Caco-2 (cell line): ENCODE results near the gene DRGX. TPM values are rescaled to one million over a fixed set of nuclear protein-coding genes. Genes with fewer than 3 reads are reported as not detected.

ENCODE experiments used
- BruUV-seq: library from RNA; stranded (reverse); fragments of 400-500 nt; replicated peaks from 2 replicates; lab custom pipeline; 2021; lab: Mats Ljungman, UMichigan
- CTCF ChIA-PET: fragments of 300-600 bp; sonication (Branson Sonifier 250); formaldehyde crosslinking; loops from one replicate; lab custom pipeline; 2022; ENCODE audit warnings: antibody characterized with exemption; lab: Charles Lee
- POLR2A ChIA-PET: fragments of 300-600 bp; sonication (Branson Sonifier 250); formaldehyde crosslinking; loops from one replicate; lab custom pipeline; 2022; ENCODE audit warnings: antibody characterized with exemption; lab: Charles Lee
- DNase-seq, 2 experiments: peaks; one replicate each; pipeline versions ENCODE4 v3.0.0 to v3.0.0-alpha.2; 2020 to 2022
- H3K27me3 ChIP-seq: replicated peaks from 2 replicates; pipeline ENCODE4 v1.6.0; 2011; ENCODE audit warnings: low read length; ENCODE audit not compliant: control insufficient read depth, insufficient read depth
- H3K36me3 ChIP-seq: 2 replicates; pipeline ENCODE4 v1.5.1; 2011; ENCODE audit warnings: low read length; ENCODE audit not compliant: control insufficient read depth, insufficient read depth
- H3K4me1 ChIP-seq: fragments of 250-450 bp; sonication (Bioruptor Pico); 2 replicates; pipeline ENCODE4 v1.5.1; 2020; ENCODE audit warnings: mild to moderate bottlenecking
- H3K4me3 ChIP-seq: 2 replicates; pipeline ENCODE4 v1.5.1; 2011; ENCODE audit warnings: low read depth, mild to moderate bottlenecking, control low read depth, low read length
- H3K9me3 ChIP-seq: fragments of 250-450 bp; sonication (Bioruptor Pico); 2 replicates; pipeline ENCODE4 v1.5.1; 2020; ENCODE audit warnings: mild to moderate bottlenecking, moderate library complexity
- H3K27ac Mint-ChIP-seq: one replicate; pipeline ENCODE4 v1.8.0; 2022; ENCODE audit warnings: mixed read lengths; ENCODE audit not compliant: unreplicated experiment
- H3K27me3 Mint-ChIP-seq: one replicate; pipeline ENCODE4 v1.8.0; 2022; ENCODE audit warnings: mixed read lengths; ENCODE audit not compliant: insufficient read depth, unreplicated experiment
- H3K36me3 Mint-ChIP-seq: one replicate; pipeline ENCODE4 v1.8.0; 2022; ENCODE audit warnings: mild to moderate bottlenecking, mixed read lengths; ENCODE audit not compliant: insufficient read depth, unreplicated experiment
- H3K4me1 Mint-ChIP-seq: one replicate; pipeline ENCODE4 v1.8.0; 2022; ENCODE audit warnings: low read depth, mixed read lengths; ENCODE audit not compliant: unreplicated experiment
- H3K4me3 Mint-ChIP-seq: one replicate; pipeline ENCODE4 v1.8.0; 2022; ENCODE audit warnings: mild to moderate bottlenecking, moderate library complexity, mixed read lengths; ENCODE audit not compliant: unreplicated experiment
- H3K9me3 Mint-ChIP-seq: one replicate; pipeline ENCODE4 v1.8.0; 2022; ENCODE audit warnings: mixed read lengths; ENCODE audit not compliant: unreplicated experiment
- CTCF ChIP-seq, 2 experiments: fragments of 200-600 bp in 1 of 2; IDR thresholded peaks; 1 replicate in 1 of 2; 2 replicates in 1 of 2; pipeline versions ENCODE4 v1.5.1 to v1.8.0; 2011 to 2022; ENCODE audit warnings: antibody characterized with exemption in 1 of 2, control low read depth in 1 of 2, inconsistent platforms in 1 of 2, low read depth in 1 of 2, low read length in 1 of 2, mild to moderate bottlenecking in 1 of 2, moderate library complexity in 1 of 2; ENCODE audit not compliant: insufficient read depth in 1 of 2, severe bottlenecking in 1 of 2, unreplicated experiment in 1 of 2
- intact Hi-C: fragments of 100-400 bp; cut with micrococcal nuclease; formaldehyde crosslinking; loops from one replicate; pipeline ENCODE4 v1.10.0; 2022; ENCODE audit not compliant: unreplicated experiment
- total RNA-seq: library from RNA; stranded (reverse); gene quantifications from 2 replicates; pipeline ENCODE4 v1.2.3, GENCODE V29; 2022

Gene DRGX
- total RNA-seq, 1 experiment from 2014 or later, result not detected

DNA sequence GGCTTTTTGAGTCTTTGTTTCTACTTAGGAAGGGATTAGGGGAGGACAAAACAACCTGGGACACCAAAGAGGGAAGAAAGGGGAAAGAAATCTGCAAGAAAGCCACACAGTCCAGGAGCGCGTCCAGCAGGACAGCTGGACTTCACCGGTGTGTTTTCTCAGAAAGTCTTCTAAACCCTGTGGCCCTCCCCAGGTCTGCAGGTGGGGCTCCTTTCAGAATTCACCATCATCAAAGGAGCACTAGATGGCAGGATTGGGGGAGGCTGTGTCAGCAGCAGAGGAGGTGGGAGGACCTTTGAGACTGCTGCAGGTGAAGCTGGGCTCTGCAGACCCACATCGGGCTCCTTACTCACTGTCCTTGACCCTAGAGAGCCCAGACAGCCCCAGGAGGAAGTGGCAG is 13.9 kb upstream of the DRGX start:
- no TSS peak for BruUV-seq
- Histone ChIP-seq H3K4me1 (peaks cover 3% of the 10 kb centered on the region; the same call in 1 of the 2 replicates), H3K9me3 (no peaks in the 10 kb centered on the region), H3K4me3 (no peak overlapping the region), H3K36me3 (no peaks in the 10 kb centered on the region), H3K27me3 (no peaks in the 10 kb centered on the region)
- ChIA-PET POLR2A (no interaction called here), CTCF (interaction anchor here (0.6 to 4.9 kb wide), 7 partner anchors 9 to 753 kb away, joined by 3 to 133 read pairs (median 3); partner anchors contain the start of gene ERCC6)
- Mint-ChIP-seq H3K36me3 (no peaks in the 10 kb centered on the region), H3K27me3 (peaks cover 5% of the 10 kb centered on the region), H3K4me3 (no peak overlapping the region), H3K4me1 (peaks cover 6% of the 10 kb centered on the region), H3K9me3 (no peaks in the 10 kb centered on the region), H3K27ac (no peak overlapping the region)
- intact Hi-C loops, result no loop called here
- DNase-seq, result peak in 1 of 2 experiments; percentile 49
- peak; percentile 23 to 42 for TF ChIP-seq CTCF (IDR thresholded peaks at IDR 0.05; ENCODE audit: insufficient read depth in 1 of 2, low read depth in 1 of 2, low read length in 1 of 2, severe bottlenecking in 1 of 2, unreplicated experiment in 1 of 2)

- H3K36me3 ChIP-seq, result no peaks in the 10 kb centered on the region
- H3K9me3 ChIP-seq, result no peaks in the 10 kb centered on the region
- H3K4me1 Mint-ChIP-seq, result peaks cover 6% of the 10 kb centered on the region
- H3K36me3 Mint-ChIP-seq, result no peaks in the 10 kb centered on the region
- BruUV-seq, result no TSS peak
- peaks cover 8% of the 10 kb centered on the region for H3K27me3 Mint-ChIP-seq
- intact Hi-C loops, result no loop called here
- ChIA-PET POLR2A (interaction anchor here (0.9 kb wide), 1 partner anchor 10 kb away, joined by 3 read pairs; no protein-coding TSS in a partner anchor), CTCF (interaction anchor here (1.0 to 4.9 kb wide), 11 partner anchors 10 to 752 kb away, joined by 3 to 133 read pairs (median 12); partner anchors contain the start of gene ERCC6)
- H3K4me1 ChIP-seq, result peaks cover 3% of the 10 kb centered on the region; the same call in 1 of the 2 replicates
- H3K27me3 ChIP-seq, result no peaks in the 10 kb centered on the region; the same call in 1 of the 2 replicates
- DNase-seq, result peak in 1 of 2 experiments; percentile 42
- no peaks in the 10 kb centered on the region for H3K9me3 Mint-ChIP-seq
- H3K4me3 Mint-ChIP-seq, result no peak overlapping the region
- H3K27ac Mint-ChIP-seq, result no peak overlapping the region
- TF ChIP-seq CTCF (IDR thresholded peaks at IDR 0.05; ENCODE audit: insufficient read depth in 1 of 2, low read depth in 1 of 2, low read length in 1 of 2, severe bottlenecking in 1 of 2, unreplicated experiment in 1 of 2), result peak; percentile 44 to 47
- H3K4me3 ChIP-seq, result no peak overlapping the region
These were observed 12.8 kb upstream of the DRGX start for GRCh38 chr10:49408519-49409306.

DNA sequence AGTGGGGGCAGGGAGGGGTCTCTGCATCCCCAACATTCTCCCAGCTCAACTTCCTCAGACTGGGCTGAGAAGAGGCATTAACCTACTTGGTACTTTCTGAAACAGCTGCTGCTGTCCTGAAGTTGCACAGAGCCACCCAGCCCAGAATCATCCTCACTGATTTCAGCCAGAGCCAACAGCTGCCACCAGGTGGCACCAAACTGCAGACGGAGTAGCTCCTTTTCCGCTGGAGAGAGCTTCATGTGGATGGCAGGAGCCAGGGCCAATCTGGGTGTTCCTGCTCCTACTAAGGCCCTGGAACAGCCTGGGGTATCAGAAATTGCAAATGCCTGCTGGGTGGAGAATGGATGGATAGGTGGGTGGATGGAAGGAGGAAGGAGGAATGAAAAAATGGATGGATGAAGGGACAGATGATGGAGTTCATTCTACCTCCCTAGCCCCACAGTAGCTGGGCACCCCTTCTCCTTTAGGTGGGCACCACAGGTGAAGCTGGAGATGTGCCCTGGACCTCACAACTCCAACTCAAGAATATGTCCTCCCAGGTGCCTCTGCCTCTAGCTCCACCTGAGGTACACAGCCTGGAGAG is 11.8 kb upstream of the DRGX start:
- POLR2A ChIA-PET, result no interaction called here
- no peaks in the 10 kb centered on the region for H3K9me3 ChIP-seq
- H3K4me3 ChIP-seq, result no peak overlapping the region
- intact Hi-C loops, result loop anchor here (1.0 kb wide), 4 partner anchors 12 to 426 kb away; no protein-coding TSS in a partner anchor
- CTCF ChIA-PET, result interaction anchor here (0.6 to 4.9 kb wide), 23 partner anchors 9 to 751 kb away, joined by 3 to 133 read pairs (median 5); partner anchors contain the start of genes DRGX and ERCC6
- no peaks in the 10 kb centered on the region for H3K36me3 ChIP-seq
- H3K4me3 Mint-ChIP-seq, result no peak overlapping the region
- BruUV-seq, result no TSS peak
- peaks cover 3% of the 10 kb centered on the region; the same call in 1 of the 2 replicates for H3K4me1 ChIP-seq
- peaks cover 14% of the 10 kb centered on the region for H3K27me3 Mint-ChIP-seq
- H3K36me3 Mint-ChIP-seq, result no peaks in the 10 kb centered on the region
- peak; percentile 95 to 98 for TF ChIP-seq CTCF (IDR thresholded peaks at IDR 0.05; ENCODE audit: insufficient read depth in 1 of 2, low read depth in 1 of 2, low read length in 1 of 2, severe bottlenecking in 1 of 2, unreplicated experiment in 1 of 2)
- H3K9me3 Mint-ChIP-seq, result no peaks in the 10 kb centered on the region
- H3K4me1 Mint-ChIP-seq, result peaks cover 6% of the 10 kb centered on the region
- no peak overlapping the region for H3K27ac Mint-ChIP-seq
- DNase-seq, result peak; percentile 84 to 91
- H3K27me3 ChIP-seq, result no peaks in the 10 kb centered on the region; the same call in 1 of the 2 replicates
